Superior temporal gyrus (tissue), 1 donor: ENCODE results near the gene FAM20B.

Experiments
- DNase-seq: peaks from one replicate; pipeline ENCODE4 v3.0.0-alpha.2; 2016; ENCODE audit errors: extremely low spot score

Gene FAM20B

DNA sequence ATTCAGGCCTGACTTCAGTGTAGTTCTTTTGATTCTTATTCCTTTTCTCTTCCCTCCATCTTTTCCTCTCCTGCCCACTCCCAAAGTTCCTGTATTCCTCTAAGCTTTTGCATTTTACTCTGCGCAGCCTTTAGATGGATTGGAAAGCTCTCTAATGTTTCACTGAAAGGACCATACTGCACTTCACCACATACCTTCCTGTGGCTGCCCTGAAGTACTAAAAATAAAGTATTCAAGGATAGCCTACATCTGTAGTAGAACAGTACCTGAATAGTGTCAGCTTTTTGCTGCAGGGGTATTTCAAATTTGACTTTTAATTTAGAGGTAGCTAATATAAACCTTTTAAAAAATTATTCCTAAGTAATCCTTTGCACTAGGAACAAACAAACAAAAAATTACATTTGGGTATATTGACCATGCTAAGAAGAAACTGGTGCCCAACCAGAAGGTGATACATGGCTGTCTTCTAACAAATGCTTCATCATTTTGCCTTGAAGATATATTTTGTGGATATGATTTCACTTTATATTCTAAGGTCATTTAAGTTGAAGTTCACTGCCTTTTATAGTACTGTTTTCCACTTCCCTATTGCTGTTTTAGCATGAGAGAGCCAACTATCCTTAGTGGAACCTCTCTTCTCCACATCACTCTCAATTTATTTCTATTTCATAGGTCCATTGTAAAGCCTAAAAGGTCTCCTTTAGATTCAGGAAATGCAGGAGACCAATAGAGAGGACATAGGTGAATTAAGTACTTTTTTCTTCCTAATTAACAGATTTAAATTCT is 22.8 kb downstream of the FAM20B start:
- no peak for DNase-seq

DNA sequence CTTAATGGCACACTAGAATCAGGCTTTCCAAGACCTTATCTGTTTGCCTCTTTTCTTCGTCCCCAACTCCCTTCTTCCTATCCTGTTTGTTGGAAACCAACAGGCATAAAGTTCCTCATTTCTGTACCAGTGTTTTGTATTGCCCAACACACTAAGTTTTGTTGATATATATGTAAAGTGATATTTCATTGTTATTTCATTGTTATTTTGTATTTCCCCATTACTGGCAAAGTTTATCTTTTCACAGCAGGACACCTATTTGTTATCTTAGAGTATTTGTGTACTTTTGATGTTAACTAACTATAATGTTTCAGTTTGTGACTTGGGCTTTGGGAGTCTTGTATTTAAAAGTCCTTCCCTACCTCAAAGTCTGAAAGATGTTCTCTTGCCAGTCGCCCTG is 27.1 kb downstream of the FAM20B start:
- no peak for DNase-seq

DNA sequence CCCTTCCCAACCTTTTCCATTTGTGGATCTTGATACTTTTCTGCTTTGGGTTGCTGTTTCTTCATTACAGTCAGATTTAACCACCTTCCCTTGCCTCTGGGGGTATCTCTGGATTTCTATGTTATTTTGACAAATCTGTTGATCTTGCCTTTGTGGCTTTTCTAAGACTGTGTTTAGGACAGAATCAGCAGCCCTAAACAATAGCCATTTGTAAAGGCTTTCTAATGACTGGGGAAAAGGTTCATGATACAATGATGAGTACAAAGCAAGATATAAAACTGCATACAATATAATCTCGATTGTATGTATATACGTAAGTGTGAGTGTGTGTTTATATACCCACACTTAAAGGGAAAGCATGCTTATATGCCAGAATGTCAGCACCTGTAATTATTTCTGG is 27.8 kb downstream of the FAM20B start:
- peak; percentile 40 for DNase-seq

DNA sequence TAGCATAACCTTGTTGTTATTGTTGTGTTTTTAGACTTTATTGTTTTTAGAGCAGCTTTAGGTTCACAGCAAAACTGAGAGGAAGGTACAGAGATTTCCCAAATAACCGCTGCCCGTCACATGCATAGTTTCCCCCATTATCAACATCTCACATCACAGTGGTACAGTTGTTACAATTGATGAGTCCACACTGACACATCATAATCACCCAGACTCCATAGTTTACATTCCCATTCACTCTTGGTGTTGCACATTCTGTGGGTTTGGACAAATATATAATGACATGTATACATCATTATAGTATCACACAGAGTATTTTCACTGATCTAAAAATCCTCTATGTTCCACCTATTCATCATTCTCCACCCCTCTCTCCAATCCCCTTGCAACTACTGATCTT is 30.2 kb downstream of the FAM20B start:
- DNase-seq = no peak

DNA sequence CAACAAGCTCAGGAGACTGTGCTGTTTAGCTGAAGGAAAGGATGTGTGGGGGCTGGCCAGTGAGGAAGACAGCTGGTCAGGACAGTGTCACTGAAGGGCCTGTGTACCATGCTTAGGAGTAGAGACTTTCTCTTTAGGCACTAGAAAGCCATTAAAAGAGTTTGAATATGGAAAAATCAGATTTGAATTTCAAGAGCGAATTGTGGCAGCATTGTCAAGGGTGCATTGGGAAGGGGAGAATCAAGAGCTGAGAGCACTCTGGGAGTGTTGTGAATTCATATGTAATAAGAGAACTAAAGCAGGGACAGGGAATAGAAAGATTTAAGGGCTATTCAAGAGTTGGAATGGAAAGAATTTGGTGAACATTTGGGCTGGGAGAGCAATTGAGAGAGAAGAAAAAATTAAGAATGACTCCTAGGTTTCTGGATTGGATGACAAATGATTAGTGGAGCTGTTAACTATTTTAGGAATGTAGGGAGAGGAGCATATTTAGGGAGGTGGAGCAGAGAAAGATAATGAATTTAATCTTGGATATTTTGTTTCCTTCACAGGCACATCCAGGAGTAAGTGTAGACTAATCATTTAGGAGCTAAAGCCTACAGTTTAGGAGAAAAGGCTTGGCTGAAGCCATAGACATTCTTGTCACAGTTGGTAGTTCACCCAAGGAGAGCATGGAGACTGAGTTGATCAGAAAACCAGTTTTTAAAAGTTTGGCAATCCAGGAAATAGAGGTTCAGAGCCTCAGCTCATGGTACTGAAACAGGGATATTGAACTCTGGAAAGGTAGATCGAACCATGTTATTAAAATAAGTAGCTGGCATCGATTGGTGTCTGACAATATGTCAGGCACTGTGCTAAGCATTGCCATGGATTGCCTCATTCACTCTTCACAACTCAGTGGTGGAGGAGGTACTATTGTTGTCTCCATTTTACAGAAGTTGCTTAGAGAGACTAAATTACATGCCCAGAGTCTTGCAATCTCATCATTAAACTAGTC is 33.1 kb downstream of the FAM20B start:
- no peak for DNase-seq

DNA sequence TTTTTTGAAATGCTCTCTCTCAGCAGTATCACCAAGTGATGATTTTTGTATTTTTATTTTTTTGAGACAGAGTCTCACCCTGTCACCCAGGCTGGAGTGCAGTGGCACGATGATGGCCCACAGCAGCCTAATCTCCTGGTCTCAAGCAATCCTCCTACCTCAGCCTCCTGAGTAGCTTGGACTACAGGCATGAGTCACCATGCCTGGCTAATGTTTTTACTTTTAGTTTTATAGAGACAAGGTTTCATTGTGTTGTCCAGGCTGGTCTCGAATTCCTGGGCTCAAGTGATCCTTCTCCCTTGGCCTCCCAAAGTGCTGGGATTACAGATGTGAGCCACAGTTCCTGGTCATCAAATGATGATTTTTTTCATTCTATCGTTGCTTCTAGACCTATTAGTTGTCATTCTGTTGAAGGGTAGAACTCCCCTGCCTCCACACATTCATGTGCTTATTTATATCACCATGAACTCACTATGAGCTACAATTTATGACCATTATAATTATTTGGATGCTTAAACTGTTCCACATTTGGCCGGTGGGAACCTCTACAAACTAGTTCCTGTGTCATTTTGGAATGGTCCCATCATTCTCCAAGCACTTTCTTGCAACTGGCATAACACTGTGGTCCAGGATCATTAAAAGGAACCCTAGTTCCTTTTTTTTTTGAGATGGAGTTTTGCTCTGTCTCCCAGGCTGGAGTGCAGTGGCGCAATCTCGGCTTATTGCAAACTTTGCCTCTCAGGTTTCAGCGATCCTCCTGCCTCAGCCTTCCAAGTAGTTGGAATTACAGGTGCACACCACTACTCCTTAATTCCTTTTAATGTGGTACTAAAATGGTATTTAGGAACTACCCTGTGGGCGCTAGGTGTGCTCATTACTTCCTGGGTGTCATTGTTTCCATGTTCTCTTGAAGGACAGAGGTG is 35.9 kb downstream of the FAM20B start:
- DNase-seq = no peak

DNA sequence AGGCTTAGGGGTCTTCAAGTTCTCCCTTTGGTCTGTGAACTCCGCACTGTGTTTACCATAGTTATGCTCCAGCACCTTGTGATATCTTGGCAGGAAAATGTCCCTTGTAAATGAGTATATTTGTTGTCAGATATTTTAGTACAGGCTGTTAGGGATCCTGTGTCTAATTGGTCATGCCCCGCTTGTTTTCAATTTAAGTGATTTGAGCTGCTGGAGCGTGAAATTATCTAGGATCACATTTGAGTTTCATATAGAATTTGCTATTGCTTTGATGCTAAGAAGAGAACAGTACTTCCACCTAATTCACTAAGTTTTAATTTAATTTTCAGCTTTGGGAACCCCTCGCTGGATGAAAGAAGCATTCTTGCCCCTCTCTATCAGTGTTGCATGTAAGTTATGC is 40.8 kb downstream of the FAM20B start:
- DNase-seq = no peak

DNA sequence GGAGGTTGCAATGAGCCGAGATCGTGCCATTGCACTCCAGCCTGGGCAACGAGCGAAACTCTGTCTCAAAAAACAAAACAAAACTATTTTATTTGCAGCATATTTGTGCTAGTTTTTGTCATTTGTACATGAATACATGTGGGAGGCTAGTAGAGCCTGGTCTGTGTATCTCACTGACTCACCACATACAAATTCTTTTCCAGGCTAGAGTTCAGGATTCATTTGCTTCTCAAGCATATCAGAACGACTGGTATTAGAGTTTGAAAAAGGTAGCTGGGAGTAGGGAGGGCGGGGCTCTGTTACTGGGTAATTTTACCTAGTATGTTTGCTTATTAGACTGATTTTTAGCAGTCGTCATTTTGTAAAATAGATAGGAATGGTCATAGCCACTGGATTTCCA is 51.7 kb downstream of the FAM20B start:
- DNase-seq = no peak

DNA sequence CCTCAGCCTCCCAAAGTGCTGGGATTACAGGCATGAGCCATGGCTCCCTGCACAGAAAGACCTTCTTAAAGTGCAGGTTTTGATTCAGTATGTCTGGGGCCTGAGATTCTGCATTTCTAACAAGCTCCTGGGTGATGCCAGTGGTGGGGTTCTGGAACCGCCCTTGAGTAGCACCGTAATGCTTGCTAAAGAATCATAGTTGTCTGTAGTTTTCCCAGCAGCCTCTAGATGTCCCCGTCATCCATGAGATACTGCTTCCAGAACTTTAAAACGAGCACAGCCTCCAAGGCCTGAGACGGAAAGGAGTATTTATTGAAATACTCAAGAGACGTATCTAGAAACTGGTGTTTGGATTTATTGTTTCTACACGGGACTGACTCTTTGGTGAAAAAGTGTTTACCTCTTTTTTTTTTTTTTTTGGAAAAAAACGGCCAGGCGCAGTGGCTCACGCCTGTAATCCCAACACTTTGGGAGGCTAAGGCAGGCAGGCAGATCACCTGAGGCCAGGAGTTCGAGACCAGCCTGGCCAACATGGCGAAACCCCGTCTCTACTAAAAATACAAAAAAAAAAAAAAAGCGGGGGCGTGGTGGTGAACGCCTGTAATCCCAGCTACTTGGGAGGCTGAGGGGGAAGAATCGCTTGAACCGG is 53.5 kb downstream of the FAM20B start:
- DNase-seq = peak; percentile 90

DNA sequence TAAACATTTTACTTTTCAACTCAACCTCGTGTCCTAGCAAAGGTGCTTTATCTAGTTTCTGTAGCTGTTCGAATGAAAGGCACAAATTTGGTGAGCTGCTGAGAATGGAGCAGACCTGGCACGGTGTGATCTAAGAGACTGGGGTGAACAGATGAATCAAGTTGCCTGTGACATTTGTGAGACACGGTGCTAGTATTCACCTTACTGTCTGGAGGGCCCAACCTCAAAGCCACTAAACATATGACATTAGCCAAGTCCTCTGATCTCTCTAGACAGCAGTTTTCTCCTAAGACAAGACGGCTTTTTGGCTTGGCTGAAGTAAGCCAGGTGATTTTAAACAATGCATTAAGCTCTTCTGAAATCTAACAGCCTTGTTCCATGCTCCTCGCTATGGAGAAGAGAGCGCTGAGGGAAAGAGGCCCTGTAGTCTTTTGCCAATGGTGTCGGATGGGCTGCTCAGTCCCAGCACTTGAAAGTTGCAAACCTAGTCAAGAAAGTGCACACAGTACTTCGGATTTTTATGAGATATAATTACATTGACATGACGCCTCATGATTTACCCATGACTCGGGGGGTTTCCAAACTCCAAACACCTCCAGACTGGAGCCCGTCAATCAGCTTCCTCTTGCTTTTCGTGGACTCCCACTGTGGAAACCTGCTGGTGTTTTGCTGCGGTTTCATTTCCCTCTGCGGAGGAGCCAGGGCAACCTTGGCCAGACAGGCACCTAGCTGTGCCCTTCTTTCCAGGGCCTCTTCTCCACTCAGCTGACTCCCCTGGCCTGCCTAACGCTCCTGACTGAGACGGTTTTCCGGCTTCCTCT is 55.4 kb downstream of the FAM20B start:
- DNase-seq = no peak

DNA sequence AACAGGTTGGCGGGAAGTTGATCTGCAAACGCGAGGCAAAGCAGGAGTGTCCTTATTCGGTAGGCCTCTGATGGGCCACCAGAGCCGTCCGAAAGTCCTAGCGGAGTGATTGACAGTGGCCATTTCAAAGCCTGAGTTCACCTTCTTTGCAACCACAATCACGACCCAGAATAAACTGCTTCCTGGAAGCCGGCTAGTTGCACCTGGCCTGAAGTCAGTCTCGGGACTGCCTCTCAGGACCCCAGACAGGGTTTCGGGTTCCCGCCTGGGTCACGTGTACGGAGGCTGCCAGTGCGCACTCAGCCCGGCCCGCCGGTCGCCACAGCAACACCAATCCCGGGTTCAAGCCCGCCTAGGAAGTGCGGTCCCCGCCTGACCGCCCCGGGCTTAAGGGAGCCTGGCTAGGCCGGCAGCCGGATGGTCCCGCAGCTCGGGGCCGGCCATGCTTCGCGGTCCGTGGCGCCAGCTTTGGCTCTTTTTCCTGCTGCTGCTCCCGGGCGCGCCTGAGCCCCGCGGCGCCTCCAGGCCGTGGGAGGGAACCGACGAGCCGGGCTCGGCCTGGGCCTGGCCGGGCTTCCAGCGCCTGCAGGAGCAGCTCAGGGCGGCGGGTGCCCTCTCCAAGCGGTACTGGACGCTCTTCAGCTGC is 56.1 kb downstream of the FAM20B start, which contains the start of gene TOR3A:
Gene TOR3A (plus strand): TSS at position 384 of the 646 bp plus-strand sequence. CDS start 59 bp downstream, at position 443.
- DNase-seq = peak; percentile 90

DNA sequence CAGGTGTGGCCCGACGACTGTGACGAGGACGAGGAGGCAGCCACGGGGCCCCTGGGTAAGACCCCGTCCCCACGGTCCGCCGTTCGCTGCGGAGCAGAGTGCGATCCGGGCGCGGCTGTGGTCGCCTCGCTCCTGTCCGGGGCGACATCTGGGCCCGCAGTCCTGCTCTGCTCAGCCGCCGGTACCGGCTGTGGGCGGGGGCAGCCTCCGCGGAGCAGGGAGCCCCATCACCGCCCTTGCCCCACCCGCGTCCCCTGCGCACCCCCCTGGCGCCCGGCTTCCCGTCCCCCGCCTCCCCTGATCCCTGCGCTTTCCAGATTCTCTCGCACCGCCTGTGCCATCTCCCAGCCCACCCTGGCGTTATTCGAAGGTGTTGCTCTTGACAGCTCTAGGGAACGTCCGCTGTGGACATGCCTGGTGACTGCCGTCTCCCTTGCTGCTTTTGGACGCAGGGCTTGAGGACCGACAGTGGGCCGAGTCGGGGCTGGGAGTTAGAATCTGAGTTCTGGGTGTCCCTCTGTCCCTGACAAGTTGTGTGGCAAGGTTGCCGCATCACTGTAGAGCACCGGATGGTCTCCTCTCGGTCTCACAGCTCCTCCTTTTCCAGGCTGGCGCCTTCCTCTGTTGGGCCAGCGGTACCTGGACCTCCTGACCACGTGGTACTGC is 56.8 kb downstream of the FAM20B start:
- peak; percentile 25 for DNase-seq

DNA sequence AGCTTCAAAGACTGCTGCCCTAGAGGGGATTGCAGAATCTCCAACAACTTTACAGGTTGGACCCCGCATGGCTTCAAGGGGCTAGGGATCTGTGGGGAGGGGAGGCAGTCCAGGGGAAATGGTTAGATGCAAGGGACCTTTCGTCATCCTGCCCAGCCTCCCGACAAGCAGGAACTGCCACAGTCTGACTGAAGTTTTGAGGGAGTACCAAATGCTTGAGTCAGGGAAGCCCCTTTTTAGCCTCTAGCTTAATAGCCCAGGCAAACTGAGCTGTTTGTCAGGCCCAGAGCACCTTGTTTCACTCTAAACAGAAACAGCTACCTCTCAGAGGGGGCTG is 57.3 kb downstream of the FAM20B start:
- DNase-seq = no peak

DNA sequence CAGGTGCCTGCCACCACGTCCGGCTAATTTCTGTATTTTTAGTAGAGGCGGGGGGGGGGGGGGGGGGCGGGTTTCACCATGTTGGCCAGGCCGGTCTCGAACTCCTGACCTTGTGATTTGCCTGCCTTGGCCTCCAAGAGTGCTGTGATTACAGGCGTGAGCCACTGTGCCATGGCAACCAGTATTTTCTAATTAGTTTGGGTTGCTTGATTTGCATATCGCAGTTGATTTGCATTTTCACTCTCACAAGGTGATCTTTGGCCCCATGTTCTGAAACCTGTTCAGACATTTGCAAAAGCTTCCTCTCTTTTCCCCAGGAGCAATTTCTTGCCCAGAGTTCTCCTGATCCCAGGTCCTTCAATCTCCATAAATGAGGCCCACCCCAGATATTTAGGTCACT is 57.8 kb downstream of the FAM20B start:
- DNase-seq = no peak

DNA sequence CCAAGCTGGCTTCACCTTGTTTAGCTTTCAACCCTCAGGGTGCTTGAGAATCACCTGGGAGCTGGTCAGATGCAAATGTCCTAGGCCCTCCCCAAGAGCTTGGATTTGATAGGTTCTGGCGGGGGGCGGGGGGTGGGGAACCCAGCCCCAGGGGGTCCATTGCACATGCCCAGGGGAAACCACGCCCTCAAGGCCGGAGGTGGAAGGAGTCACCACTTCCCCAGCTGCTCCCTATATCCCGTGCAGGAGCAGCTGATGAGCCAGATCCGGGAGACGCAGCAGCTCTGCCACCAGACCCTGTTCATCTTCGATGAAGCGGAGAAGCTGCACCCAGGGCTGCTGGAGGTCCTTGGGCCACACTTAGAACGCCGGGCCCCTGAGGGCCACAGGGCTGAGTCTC is 62.0 kb downstream of the FAM20B start:
- no peak for DNase-seq

DNA sequence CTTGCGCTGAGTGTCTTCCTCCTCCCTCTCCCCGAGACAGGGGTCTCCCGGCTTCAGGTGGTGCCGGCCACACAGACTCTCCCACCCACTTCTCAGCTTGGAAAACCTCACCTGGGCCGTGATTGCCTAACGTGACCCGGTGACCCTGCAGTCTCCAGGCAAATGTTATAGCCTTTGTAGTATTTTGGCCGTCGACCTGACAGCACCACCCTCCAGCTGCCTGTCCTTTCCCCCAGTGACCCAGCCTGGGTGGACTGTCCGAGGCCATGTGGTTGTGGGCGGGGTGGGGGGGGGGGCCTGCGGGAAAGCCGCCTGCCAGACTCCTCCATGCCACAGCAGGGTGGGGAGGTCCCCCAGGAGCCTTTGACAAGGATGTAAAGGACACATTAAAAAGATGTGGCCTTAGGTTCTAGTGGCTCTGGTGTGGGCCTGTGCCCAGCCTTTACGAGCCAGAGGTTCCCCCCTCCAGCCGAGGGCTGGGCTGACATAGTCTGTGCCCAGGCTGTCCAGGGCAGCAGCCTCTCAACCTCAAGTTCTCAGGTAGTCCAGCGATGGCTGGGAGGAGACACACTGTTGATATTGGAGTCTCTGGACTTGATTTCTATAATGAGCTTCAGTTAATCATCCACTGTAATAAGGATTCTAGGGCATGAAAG is 64.3 kb downstream of the FAM20B start:
- DNase-seq = no peak

DNA sequence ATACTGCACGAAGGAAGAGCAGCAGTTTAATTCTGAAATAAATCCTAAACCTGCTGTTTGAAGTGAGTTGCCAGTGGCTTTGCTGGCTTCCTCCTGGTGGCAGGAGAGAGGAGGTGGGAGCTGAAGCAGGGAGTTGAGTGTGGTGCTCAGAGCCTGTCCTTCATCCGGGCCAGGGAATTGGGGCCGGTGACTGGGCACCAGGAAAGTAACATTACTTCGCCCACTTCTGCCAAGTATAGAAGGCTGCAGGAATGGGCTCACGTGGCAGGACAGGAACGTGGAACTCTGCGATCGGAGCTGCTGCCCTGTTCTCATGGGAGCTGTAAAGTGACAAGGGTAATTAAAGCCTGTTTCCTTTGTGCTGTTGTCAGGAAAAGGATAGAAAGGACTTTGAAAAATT is 64.8 kb downstream of the FAM20B start:
- DNase-seq = no peak

DNA sequence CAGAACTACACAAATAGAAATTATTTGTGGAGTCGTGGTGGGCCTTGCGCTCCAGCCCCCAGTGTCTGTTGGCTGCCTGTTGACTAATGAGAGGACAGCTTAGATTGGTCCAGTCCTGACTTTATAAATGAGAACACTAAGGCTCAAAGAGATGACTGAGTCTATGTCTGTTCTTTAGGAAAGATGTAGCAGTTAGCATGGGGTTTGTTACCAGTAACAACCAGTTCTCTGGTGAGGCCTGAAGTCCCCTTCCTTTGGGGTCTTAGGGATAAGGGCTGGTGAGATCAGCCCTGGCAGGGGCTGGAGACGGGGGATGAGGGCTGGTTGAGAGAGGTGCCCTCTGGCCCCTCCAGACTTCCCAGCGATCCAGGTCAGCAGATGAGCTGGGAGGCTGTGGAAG is 65.2 kb downstream of the FAM20B start:
- no peak for DNase-seq

DNA sequence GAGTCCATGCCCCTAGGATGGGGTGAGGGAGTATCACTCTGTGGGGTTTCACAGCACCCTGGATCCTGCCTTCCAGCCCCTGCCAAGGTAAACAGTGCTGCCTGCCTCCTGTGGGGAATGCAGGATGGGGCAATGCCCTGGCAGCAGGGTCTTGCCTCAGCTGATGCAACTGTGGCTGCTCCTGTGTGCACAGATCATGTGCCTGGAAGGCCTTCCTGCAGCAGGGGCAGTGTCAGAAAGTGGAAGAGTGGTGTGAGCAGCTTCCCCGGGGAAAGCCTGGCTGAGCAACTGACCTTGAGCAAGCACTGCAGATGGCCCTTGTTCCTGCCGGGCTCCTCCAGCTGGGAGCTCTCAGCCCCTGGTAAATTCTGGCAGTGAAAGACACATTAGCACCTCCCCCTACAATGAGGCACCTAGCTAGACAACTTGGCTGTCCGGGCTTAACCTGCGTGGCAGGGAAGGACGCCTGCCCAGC is 66.0 kb downstream of the FAM20B start:
- DNase-seq = no peak
